ENCODE measurements around the gene TAF4. TPM values are rescaled to one million over a fixed set of nuclear protein-coding genes. Genes with fewer than 3 reads are reported as not detected.

The TAF4 gene
- total and polyA plus RNA-seq, 2 of the 13 experiments (the other 11 are each of a cell fraction or from before 2014, with no cell fraction given) = 5.9 to 12.0 TPM

- CTCF ChIA-PET (ENCODE audit: low intra/inter-chr PET ratio, low total read pairs) = no interaction called here
- peak overlapping the region; percentile 69 for H3K4me2 ChIP-seq (ENCODE audit: low read depth, low read length)
- no peaks in the 10 kb centered on the region for H3K79me2 ChIP-seq (ENCODE audit: insufficient read depth, low read length)
- no TSS peak for BruUV-seq (replicated peaks)
- no peak overlapping the region for H2AFZ ChIP-seq (ENCODE audit: low read length)
- ATAC-seq (peak; percentile 63), FAIRE-seq (no peak), DNase-seq (ENCODE audit: low spot score) (peak; percentile 39)
- WGBS (ENCODE audit: low lambda C conversion rate) = 50% methylated on average over 15 of the region's 25 CpGs
- H3K36me3 ChIP-seq (replicated peaks in 1 of 2; ENCODE audit: control insufficient read depth in 1 of 2, insufficient read depth in 2 of 2, low read length in 2 of 2) = peaks cover 0 to 2% of the 10 kb centered on the region in 2 experiments; a peak in 2 of 5 replicates
- no peak overlapping the region for H3K27ac ChIP-seq (ENCODE audit: extremely low read length, insufficient read depth, low read length)
- H3K27me3 ChIP-seq (ENCODE audit: control insufficient read depth in 1 of 2, insufficient read depth in 2 of 2, low read length in 2 of 2) = no peaks in the 10 kb centered on the region; a peak in 1 of 5 replicates
- no peaks in the 10 kb centered on the region for H4K20me1 ChIP-seq (ENCODE audit: insufficient read depth, low read length)
- peak overlapping the region in 1 of 3 experiments; percentile 19; a peak in 1 of 6 replicates for H3K4me3 ChIP-seq (replicated peaks in 1 of 3; ENCODE audit: insufficient read depth in 1 of 3, low read depth in 2 of 3, low read length in 3 of 3)
- no peak overlapping the region for H3K9ac ChIP-seq (ENCODE audit: insufficient read depth, low read depth, low read length)
- H3K9me3 ChIP-seq (ENCODE audit: low read length) = no peaks in the 10 kb centered on the region
- peaks cover 31% of the 10 kb centered on the region for H3K4me1 ChIP-seq (ENCODE audit: insufficient read depth, low read length)
- intact Hi-C loops (cut with micrococcal nuclease; ENCODE audit: unreplicated experiment) = no loop called here
- in situ Hi-C loops (cut with HindIII; ENCODE audit: extremely low pct_ligation_motif_present, low pct_unique_long_range_greater_than_20kb) = loop anchor here (5.0 kb wide), 1 partner anchor 49 kb away; no protein-coding TSS in a partner anchor
- POLR2A ChIA-PET = no interaction called here
- TF ChIP-seq SMC3 (IDR thresholded peaks at IDR 0.05; ENCODE audit: low read length) = no peak
- no peak for TF ChIP-seq POGZ (CRISPR knock-in tag; IDR thresholded peaks at IDR 0.05)
- no peak for TF ChIP-seq MED13 (CRISPR knock-in tag; IDR thresholded peaks at IDR 0.05)
- TF ChIP-seq FOXO1 (CRISPR knock-in tag; IDR thresholded peaks at IDR 0.05) = no peak
- no peak for TF ChIP-seq ZNF143 (CRISPR knock-in tag; IDR thresholded peaks at IDR 0.05)
- no peak for TF ChIP-seq DBP (CRISPR knock-in tag; IDR thresholded peaks at IDR 0.05; ENCODE audit: not compliant biosample characterization)
- no peak for TF ChIP-seq GATA4 (IDR thresholded peaks at IDR 0.05; ENCODE audit: borderline replicate concordance, low read depth)
- no peak for TF ChIP-seq PCBP1 (IDR thresholded peaks at IDR 0.05; ENCODE audit: borderline replicate concordance, low read depth, low read length)
- TF ChIP-seq REPIN1 (CRISPR knock-in tag; IDR thresholded peaks at IDR 0.05; ENCODE audit: borderline replicate concordance, low read depth) = 0 out of 2 replicates have a peak, but pooled peaks have one; percentile 17
- no peak for TF ChIP-seq ZBTB34 (CRISPR knock-in tag; IDR thresholded peaks at IDR 0.05)
- TF ChIP-seq ARID4A (CRISPR knock-in tag; IDR thresholded peaks at IDR 0.05; ENCODE audit: borderline replicate concordance) = peak; percentile 11; the same call in 1 of the 2 replicates
- TF ChIP-seq AKNA (CRISPR knock-in tag; IDR thresholded peaks at IDR 0.05; ENCODE audit: borderline replicate concordance) = no peak
Observed at GRCh38 chr20:61966492-61967244, 99.0 kb downstream of the TAF4 start.

Data from HepG2 (cell line).